CD4-positive, CD25-positive, alpha-beta regulatory T cell (primary cell): ENCODE results near the gene CLTRN. TPM values are rescaled to one million over a fixed set of nuclear protein-coding genes. Genes with fewer than 3 reads are reported as not detected.
A peak's percentile ranks its signal among the peaks of the same experiment; 100 is the strongest.
"Not testable (repeated sequence)": the region's sequence is repeated elsewhere in the genome, so short reads cannot be mapped to it uniquely, and the experiment has no call there.

Experiments
- ATAC-seq, 2 donors: fragments of 150-1000 bp; cut with Tn5 transposase; one replicate each; pipeline ENCODE4 v1.10.0; 2021; ENCODE audit warnings: low read depth in 2 of 2, moderate number of reproducible peaks in 2 of 2, moderate library complexity in 1 of 2
- DNase-seq, 3 donors: peaks; one replicate each; pipeline versions ENCODE4 v3.0.0 to v3.0.0-alpha.2; 2012 to 2022; ENCODE audit warnings: mixed read lengths in 1 of 3
- H3K27ac ChIP-seq: one replicate; pipeline ENCODE4 v1.7.0; 2013; ENCODE audit warnings: mild to moderate bottlenecking, low read length; ENCODE audit not compliant: insufficient read depth, poor library complexity, severe bottlenecking
- H3K27me3 ChIP-seq: one replicate; pipeline ENCODE4 v1.7.0; 2013; ENCODE audit warnings: low read length; ENCODE audit not compliant: control insufficient read depth, insufficient read depth
- H3K36me3 ChIP-seq: one replicate; pipeline ENCODE4 v1.7.0; 2013; ENCODE audit warnings: mild to moderate bottlenecking, low read length, moderate library complexity; ENCODE audit not compliant: control insufficient read depth, insufficient read depth
- H3K4me1 ChIP-seq: 2 replicates; pipeline ENCODE4 v1.7.0; 2013; ENCODE audit warnings: mild to moderate bottlenecking, low read length; ENCODE audit not compliant: insufficient read depth, control insufficient read depth, poor library complexity, severe bottlenecking
- H3K4me3 ChIP-seq: one replicate; pipeline ENCODE4 v1.7.0; 2013; ENCODE audit warnings: low read depth, mild to moderate bottlenecking, low read length, moderate library complexity
- H3K9me3 ChIP-seq, 2 experiments: 1 replicate in 1 of 2; 2 replicates in 1 of 2; pipeline ENCODE4 v1.7.0; 2013; ENCODE audit warnings: low read length in 2 of 2, mild to moderate bottlenecking in 1 of 2, moderate library complexity in 1 of 2; ENCODE audit not compliant: control insufficient read depth in 2 of 2
- H3K27ac Mint-ChIP-seq, 3 donors: one replicate each; pipeline ENCODE4 v1.8.0; 2020 to 2022; ENCODE audit warnings: mild to moderate bottlenecking in 3 of 3, mixed read lengths in 3 of 3, moderate library complexity in 2 of 3
- H3K27me3 Mint-ChIP-seq: one replicate; pipeline ENCODE4 v1.8.0; 2022; ENCODE audit warnings: mild to moderate bottlenecking, mixed read lengths
- H3K36me3 Mint-ChIP-seq: one replicate; pipeline ENCODE4 v1.8.0; 2020; ENCODE audit warnings: mixed read lengths
- H3K4me1 Mint-ChIP-seq, 4 donors: one replicate each; pipeline ENCODE4 v1.8.0; 2020 to 2022; ENCODE audit warnings: mixed read lengths in 4 of 4, mild to moderate bottlenecking in 1 of 4
- H3K4me3 Mint-ChIP-seq, 4 donors: one replicate each; pipeline ENCODE4 v1.8.0; 2020 to 2022; ENCODE audit warnings: mild to moderate bottlenecking in 4 of 4, mixed read lengths in 4 of 4, moderate library complexity in 3 of 4
- H3K9me3 Mint-ChIP-seq, 7 donors: one replicate each; pipeline ENCODE4 v1.8.0; 2020 to 2022; ENCODE audit warnings: mixed read lengths in 7 of 7, mild to moderate bottlenecking in 3 of 7, moderate library complexity in 2 of 7
- polyA plus RNA-seq, 4 donors: library from polyadenylated mRNA; unstranded; fragments of 300-500 nt; fragmentation: Illumina TruSeq; gene quantifications; one replicate each; pipeline ENCODE4 v1.2.3, GENCODE V29; 2021
- total RNA-seq: library from RNA; stranded (reverse); gene quantifications from one replicate; pipeline ENCODE4 v1.2.3, GENCODE V29; 2022

Gene CLTRN
- total and polyA plus RNA-seq, 5 donors from 2014 or later = 0.11 to 0.17 (median 0.17) TPM; not detected in 2

DNA sequence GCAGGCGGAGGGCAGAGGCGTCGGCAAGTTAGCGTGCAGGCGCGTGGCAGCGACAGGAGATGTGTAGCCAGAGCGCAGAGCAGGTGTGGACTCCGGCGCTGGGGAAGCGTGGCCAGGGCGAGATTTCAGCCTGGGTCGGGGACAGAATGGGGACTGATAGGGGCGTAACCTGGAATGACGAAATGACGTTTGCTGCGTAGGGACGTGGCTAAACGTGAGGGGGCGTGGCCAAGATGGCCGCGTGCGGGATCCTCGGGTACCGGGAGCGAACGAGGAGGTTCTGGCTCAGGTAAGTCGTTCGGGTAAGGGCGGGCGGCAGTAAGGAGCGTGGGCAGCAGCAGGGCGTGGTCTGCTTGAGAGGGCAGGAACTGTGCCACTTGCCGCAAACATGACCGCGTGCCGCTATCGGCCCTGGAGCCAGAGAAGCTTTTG, 10.9 kb upstream of the CLTRN start:
- Histone ChIP-seq H3K27me3 (no peaks in the 10 kb centered on the region), H3K9me3 (no peaks in the 10 kb centered on the region)

DNA sequence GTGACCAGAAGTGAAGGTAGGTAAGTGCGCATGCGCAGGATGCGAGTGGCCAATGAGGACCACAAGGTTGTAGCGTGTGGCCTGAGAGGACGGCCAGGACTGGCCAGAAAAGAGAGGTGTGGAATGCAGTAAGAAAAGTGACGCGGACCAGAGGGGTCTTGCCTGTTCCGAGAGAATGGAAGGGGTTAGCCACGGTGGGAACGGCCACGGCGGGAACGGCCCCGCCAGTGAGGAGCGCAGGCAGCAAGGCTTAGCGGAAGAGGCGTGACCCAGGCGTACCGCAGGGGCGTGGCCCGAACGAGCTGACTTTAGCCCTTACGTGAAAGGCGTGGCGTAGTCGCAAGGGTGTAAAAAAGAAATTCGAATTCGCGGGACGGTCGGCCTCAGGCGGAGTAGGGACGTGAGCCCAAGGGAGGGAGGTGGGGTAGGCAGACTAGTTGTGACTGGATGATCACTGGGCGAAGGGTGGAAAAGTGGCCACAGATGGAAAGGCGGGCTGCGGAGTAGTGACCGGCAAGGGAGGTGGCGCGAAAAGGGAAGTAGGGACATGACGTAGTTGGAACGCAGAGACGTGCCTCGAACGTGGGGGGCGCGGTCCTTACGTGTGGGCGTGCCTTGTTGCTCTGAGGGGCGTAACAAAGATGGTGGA, 10.4 kb upstream of the CLTRN start:
- Mint-ChIP-seq H3K4me1 (peaks cover 0 to 17% (median 5%) of the 10 kb centered on the region in 4 donors), H3K27me3 (peaks cover 5% of the 10 kb centered on the region), H3K27ac (no peak overlapping the region), H3K9me3 (no peaks in the 10 kb centered on the region), H3K36me3 (no peaks in the 10 kb centered on the region), H3K4me3 (no peak overlapping the region)
- Histone ChIP-seq H3K27me3 (no peaks in the 10 kb centered on the region), H3K36me3 (no peaks in the 10 kb centered on the region), H3K4me3 (peak overlapping the region; percentile 80), H3K9me3 (no peaks in the 10 kb centered on the region), H3K27ac (peak overlapping the region; percentile 99), H3K4me1 (peaks cover 18% of the 10 kb centered on the region)
- ATAC-seq (peak; percentile 82 to 85), DNase-seq (peak; percentile 76 to 99 (median 97))

More for the DNA sequence above, 10.9 kb upstream of the CLTRN start:
- Histone ChIP-seq H3K36me3 (no peaks in the 10 kb centered on the region), H3K27ac (peak overlapping the region; percentile 99), H3K4me1 (peaks cover 18% of the 10 kb centered on the region), H3K4me3 (peak overlapping the region; percentile 80)
- DNase-seq (peak in 2 of 3 donors; percentile 78 to 91), ATAC-seq (peak; percentile 65 to 67)
- Mint-ChIP-seq H3K4me1 (peaks cover 3 to 17% (median 7%) of the 10 kb centered on the region in 4 donors), H3K9me3 (no peaks in the 10 kb centered on the region), H3K4me3 (no peak overlapping the region), H3K36me3 (peaks cover 3% of the 10 kb centered on the region), H3K27me3 (peaks cover 5% of the 10 kb centered on the region), H3K27ac (no peak overlapping the region)

DNA sequence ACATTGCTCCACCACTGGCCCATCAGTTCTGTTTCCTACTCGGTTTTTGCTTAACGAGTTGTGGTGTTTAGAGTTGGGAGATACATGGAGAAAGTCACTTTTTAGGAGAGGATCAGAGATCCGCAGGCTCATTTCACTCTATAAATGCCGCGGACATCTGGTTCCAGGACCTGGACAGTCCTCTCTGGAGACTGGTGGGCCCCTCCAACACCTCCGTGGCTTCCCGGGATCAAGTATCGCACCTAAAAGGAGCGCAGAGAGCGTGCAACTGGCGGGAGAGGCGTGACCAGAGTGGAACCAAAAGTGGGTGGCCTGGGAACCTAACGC, 9.9 kb upstream of the CLTRN start:
- no peaks in the 10 kb centered on the region for H3K27me3 ChIP-seq
- H3K27me3 Mint-ChIP-seq = peaks cover 5% of the 10 kb centered on the region
- H3K27ac ChIP-seq = peak overlapping the region; percentile 99
- H3K4me1 ChIP-seq = peaks cover 18% of the 10 kb centered on the region
- no peaks in the 10 kb centered on the region for H3K9me3 Mint-ChIP-seq
- DNase-seq (no peak), ATAC-seq (no peak)
- H3K9me3 ChIP-seq = no peaks in the 10 kb centered on the region
- no peaks in the 10 kb centered on the region for H3K36me3 ChIP-seq
- no peak overlapping the region for H3K27ac Mint-ChIP-seq
- H3K36me3 Mint-ChIP-seq = no peaks in the 10 kb centered on the region
- no peak overlapping the region for H3K4me3 Mint-ChIP-seq
- H3K4me1 Mint-ChIP-seq = peaks cover 0 to 17% (median 5%) of the 10 kb centered on the region in 4 donors
- H3K4me3 ChIP-seq = peak overlapping the region; percentile 80

DNA sequence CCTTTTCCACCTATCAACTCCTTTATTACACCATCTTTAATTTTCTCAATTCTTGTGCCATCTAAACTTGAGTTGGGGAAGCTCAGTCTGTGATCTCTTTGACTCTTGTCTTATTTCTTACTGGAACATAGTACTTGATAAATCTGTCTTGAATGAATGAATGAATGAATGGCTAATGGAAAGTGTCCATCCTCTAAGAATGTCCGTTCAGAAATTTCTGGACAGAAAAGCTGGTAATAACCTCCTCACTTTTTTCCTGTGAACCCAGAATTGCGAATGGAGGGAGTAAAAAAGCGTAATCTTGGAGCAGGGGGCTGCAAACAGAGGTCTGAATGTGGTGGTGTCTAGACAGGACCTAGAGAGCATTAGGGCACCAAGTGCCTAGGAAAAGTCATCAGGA, 9.4 kb upstream of the CLTRN start:
- ATAC-seq (no peak), DNase-seq (no peak)
- Mint-ChIP-seq H3K27me3 (peaks cover 10% of the 10 kb centered on the region), H3K36me3 (no peaks in the 10 kb centered on the region), H3K9me3 (no peaks in the 10 kb centered on the region), H3K27ac (peak overlapping the region in 1 of 3 donors; percentile 87), H3K4me3 (no peak overlapping the region), H3K4me1 (peaks cover 0 to 17% (median 4%) of the 10 kb centered on the region in 4 donors)
- peak overlapping the region; percentile 80 for H3K4me3 ChIP-seq
- H3K4me1 ChIP-seq = peaks cover 18% of the 10 kb centered on the region
- H3K9me3 ChIP-seq = no peaks in the 10 kb centered on the region
- peak overlapping the region; percentile 99 for H3K27ac ChIP-seq
- no peaks in the 10 kb centered on the region for H3K27me3 ChIP-seq
- H3K36me3 ChIP-seq = no peaks in the 10 kb centered on the region

DNA sequence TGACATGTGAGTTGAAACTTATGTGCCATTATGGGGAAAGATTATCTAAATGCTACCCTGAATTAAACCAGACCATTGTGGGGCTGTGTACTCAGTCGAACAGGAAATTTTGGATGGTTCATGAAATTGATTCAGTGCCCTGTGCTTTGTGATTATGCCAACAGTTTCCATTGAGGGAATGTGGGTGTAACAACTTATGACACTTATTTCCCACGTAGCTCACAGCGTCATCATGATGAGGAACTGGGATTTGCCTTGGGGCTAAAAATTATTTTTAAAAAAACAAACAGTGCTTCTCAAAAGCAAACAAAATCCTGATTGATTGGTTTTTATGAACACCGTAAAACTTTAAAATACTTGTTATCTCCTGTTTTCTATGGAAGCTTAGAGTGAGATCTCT, 8.3 kb upstream of the CLTRN start:
- peak overlapping the region in 2 of 4 donors; percentile 7 to 21 for H3K4me3 Mint-ChIP-seq
- ATAC-seq (no peak), DNase-seq (no peak)
- H3K27me3 Mint-ChIP-seq = peaks cover 12% of the 10 kb centered on the region
- H3K9me3 ChIP-seq = no peaks in the 10 kb centered on the region
- no peak overlapping the region for H3K27ac Mint-ChIP-seq
- H3K27me3 ChIP-seq = no peaks in the 10 kb centered on the region
- H3K4me1 ChIP-seq = peaks cover 18% of the 10 kb centered on the region
- H3K9me3 Mint-ChIP-seq = no peaks in the 10 kb centered on the region
- H3K4me1 Mint-ChIP-seq = peaks cover 0 to 14% (median 2%) of the 10 kb centered on the region in 4 donors
- H3K36me3 ChIP-seq = no peaks in the 10 kb centered on the region
- no peak overlapping the region for H3K27ac ChIP-seq
- H3K4me3 ChIP-seq = no peak overlapping the region
- H3K36me3 Mint-ChIP-seq = no peaks in the 10 kb centered on the region

DNA sequence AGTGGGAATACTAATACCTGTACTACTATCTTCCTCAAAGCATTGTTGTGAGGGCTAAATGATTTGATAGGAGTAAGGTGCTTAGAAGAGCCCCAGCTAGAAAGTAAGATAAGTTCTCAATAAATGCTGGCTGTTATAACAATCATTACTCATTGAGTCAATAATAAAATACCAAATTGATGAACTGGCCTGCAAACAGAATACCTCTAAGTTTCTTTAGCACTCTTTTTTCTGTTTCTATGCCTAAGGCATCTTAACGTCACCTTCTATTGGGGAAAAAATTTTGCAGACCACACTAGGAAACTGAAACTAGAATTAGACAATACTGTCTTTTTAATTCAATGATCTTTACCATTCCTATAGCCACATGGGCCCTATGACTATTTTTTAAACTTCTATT, 1.2 kb downstream of the CLTRN start:
- Histone ChIP-seq H3K4me3 (no peak overlapping the region), H3K27ac (no peak overlapping the region), H3K36me3 (no peaks in the 10 kb centered on the region), H3K9me3 (no peaks in the 10 kb centered on the region), H3K4me1 (no peaks in the 10 kb centered on the region), H3K27me3 (peaks cover 8% of the 10 kb centered on the region)
- Mint-ChIP-seq H3K9me3 (no peaks in the 10 kb centered on the region), H3K27me3 (peaks cover 35% of the 10 kb centered on the region), H3K4me3 (no peak overlapping the region), H3K4me1 (no peaks in the 10 kb centered on the region), H3K36me3 (no peaks in the 10 kb centered on the region), H3K27ac (no peak overlapping the region)
- no peak for ATAC-seq
- no peak for DNase-seq

DNA sequence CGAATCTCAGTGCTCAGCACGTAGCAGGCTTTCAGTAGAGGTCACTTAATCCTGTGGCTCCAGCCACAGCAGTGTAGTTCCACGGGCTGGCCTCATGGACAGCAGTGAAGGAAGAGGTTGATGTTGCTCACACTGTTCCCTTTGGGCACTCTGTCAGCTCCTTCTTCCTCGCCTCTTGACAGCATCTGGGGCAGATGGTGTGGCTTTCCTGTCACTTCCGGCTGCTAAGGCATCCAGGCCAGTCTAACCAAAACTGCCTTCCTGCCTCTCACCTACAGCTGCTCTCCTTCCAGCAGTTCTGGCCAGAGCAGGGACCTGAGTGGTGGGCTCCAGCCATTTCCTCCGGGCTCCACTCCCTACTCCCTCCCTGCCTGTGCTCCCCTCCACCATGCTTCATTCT, 9.8 kb downstream of the CLTRN start:
- not testable (repeated sequence) for H3K9me3 Mint-ChIP-seq, H3K4me3 Mint-ChIP-seq, H3K4me3 ChIP-seq, H3K36me3 ChIP-seq, H3K27ac ChIP-seq, H3K9me3 ChIP-seq, H3K4me1 ChIP-seq, DNase-seq, H3K27ac Mint-ChIP-seq, ATAC-seq, H3K27me3 Mint-ChIP-seq, H3K36me3 Mint-ChIP-seq, H3K4me1 Mint-ChIP-seq, H3K27me3 ChIP-seq

DNA sequence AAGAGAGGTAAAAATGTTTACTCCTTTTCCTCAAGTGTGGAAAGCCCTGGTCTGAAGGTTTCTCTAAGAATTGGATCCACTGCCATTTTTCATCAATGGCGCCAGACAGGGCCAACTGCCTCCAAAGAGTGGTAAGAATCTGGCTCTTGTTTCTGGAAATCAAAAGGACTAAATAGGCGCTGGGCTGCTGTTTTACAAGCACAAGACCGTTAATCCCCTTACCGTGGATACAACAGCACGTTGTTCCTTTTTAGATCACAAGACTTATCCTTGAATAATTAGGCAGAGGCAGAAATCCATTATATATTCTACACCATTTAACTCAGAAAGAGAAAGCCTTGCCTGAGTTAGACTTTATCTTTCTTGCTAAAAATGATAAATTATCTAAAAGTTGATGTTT, 10.6 kb downstream of the CLTRN start:
- no peaks in the 10 kb centered on the region for H3K27me3 Mint-ChIP-seq
- Histone ChIP-seq H3K9me3 (no peaks in the 10 kb centered on the region), H3K27ac (no peak overlapping the region), H3K4me1 (no peaks in the 10 kb centered on the region), H3K36me3 (no peaks in the 10 kb centered on the region), H3K4me3 (no peak overlapping the region), H3K27me3 (peaks cover 3% of the 10 kb centered on the region)
- DNase-seq = no peak
- H3K4me3 Mint-ChIP-seq = no peak overlapping the region
- no peaks in the 10 kb centered on the region for H3K9me3 Mint-ChIP-seq
- H3K36me3 Mint-ChIP-seq = no peaks in the 10 kb centered on the region
- no peak for ATAC-seq
- H3K27ac Mint-ChIP-seq = no peak overlapping the region
- H3K4me1 Mint-ChIP-seq = no peaks in the 10 kb centered on the region
